Stimulated activated CD4-positive, alpha-beta T cell treated with anti-CD3 and anti-CD28 coated beads, Interleukin-1b, Interleukin-23, amount 100 ng/mL, for 24 hours (primary cell): ENCODE results near the gene HTRA3.
"Not testable (repeated sequence)": the region's sequence is repeated elsewhere in the genome, so short reads cannot be mapped to it uniquely, and the experiment has no call there.

Experiments
- DNase-seq, 4 experiments: peaks; one replicate each; pipeline ENCODE4 v3.0.0-alpha.2; 2020; ENCODE audit warnings: low read depth in 4 of 4, low spot score in 1 of 4

Gene HTRA3

GRCh38 chr4:8338351-8338961 is 68.9 kb downstream of the HTRA3 start:
- DNase-seq, result no peak

- no peak for DNase-seq
Measured at GRCh38 chr4:8340781-8341241, 71.3 kb downstream of the HTRA3 start.

- not testable (repeated sequence) for DNase-seq
Measured at GRCh38 chr4:8341281-8341680, 71.7 kb downstream of the HTRA3 start.

DNA sequence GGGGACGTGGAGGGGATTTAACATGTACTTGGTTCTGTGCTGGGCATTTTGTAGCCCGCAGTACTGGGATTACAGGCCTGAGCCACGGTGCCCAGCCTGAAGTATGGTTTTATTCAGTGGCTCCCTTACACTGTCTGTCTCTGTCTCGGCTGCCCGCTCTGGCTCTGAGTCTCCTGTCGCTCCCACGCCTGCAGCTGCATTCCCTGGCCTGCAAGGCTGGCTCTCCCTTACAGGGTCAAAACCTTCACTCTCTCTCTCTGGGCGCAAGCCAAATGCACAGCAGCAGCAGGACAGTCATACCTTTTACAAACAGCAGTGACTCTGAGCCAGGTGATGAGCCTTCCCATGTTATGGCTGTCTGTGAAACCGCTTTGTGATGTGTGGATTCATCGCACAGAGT is 72.1 kb downstream of the HTRA3 start:
- no peak for DNase-seq

GRCh38 chr4:8342651-8343261 is 73.2 kb downstream of the HTRA3 start:
- DNase-seq, result no peak

GRCh38 chr4:8343262-8343966 is 73.9 kb downstream of the HTRA3 start:
- no peak for DNase-seq

- DNase-seq, result no peak
Measured at GRCh38 chr4:8343967-8344331, 74.4 kb downstream of the HTRA3 start.

- DNase-seq, result no peak
Measured at GRCh38 chr4:8344377-8344776, 74.8 kb downstream of the HTRA3 start.

- no peak for DNase-seq
Measured at GRCh38 chr4:8345053-8345945, 75.7 kb downstream of the HTRA3 start.

DNA sequence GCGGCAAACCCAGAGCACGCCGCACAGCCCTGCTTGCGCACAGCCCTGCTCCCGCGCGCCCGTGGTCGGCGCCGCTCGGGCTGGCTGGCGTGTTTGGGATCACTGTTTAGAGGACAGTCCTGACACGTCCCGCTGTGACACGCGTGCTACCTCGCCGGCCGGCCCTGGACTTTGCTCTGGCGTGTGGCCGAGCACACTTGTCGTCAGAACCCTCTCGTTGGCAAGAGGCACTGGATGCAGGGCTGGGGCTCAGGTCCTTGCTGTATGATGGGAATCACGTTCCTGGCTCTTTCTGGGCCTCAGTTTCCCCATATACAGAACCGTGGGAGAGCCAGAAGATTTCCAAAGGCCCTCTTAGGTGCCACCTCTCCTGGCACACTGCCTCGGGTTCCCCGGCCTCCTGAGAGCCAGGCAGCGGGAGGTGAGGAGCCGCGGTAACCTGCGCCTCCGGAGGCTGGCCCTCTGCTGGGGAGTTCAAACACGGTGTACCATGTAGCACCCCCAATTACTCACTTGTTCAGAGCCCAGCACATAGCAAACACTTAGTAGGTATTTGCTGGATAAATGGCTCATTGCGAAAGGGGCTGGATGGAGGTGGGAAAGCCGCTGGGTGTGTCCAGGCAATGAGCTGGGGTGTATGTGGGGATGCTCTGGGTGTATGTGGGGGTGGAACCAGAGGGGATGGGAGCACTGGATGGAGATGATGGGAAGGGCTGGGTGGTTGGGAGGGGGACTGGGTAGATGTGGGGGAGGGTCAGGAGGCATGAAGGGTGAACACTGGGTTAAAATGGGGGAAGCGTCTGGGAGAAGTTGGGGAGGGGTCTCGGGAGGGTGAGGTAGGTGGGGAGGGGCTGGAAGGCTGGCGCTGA is 76.6 kb downstream of the HTRA3 start:
- no peak for DNase-seq

GRCh38 chr4:8346838-8347605 is 77.5 kb downstream of the HTRA3 start:
- no peak for DNase-seq

DNA sequence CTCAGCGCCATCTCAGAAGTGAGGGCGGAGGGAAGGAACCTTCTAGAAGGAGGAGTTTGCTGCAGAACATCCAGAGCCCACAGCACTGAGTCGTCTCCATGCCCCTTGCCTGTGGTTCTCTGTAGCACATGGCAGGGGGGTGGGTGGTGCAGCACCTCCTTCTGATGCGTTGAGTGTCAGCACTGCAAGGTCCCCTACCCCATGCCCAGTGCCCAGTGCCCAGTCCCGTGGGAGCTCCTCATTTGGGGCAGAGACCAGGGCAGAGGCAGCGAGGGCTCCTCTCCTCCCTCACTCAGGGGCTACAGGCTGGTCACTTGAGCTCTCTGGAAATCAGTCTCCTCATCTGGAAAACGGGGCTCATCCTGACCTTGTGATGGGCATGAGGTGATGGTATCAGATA is 78.1 kb downstream of the HTRA3 start:
- DNase-seq, result no peak

GRCh38 chr4:8348071-8348470 is 78.5 kb downstream of the HTRA3 start:
- no peak for DNase-seq

GRCh38 chr4:8349236-8349635 is 79.7 kb downstream of the HTRA3 start:
- not testable (repeated sequence) for DNase-seq

DNA sequence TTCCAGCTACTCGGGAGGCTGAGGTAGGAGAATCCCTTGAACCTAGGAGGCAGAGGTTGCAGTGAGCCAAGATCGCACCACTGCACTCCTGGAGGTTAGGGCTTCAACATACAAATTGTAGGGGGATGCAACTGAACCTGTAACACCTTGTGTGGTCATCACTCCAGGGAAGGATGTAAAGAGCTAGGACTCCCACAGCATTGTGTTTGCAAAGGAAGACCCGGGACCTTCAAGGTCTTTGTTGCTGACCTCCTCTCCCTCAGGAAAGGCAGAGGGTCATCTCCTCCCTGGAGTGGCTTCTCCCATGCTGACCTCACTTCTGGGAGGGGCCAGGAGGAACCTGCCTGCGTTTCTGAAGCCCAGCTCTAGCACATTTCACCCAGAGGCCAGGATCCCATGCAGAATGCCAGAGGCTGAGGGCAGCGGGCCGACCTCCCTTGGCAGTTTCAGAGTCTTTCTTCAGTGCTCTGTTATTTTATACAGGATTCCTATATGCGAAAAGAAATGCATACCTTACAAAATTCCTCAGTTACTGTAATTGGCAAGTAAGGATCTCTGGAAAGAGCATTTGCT is 80.2 kb downstream of the HTRA3 start:
- DNase-seq, result no peak

- no peak for DNase-seq
Measured at GRCh38 chr4:8350352-8350751, 80.8 kb downstream of the HTRA3 start.

GRCh38 chr4:8350841-8351461 is 81.4 kb downstream of the HTRA3 start:
- no peak for DNase-seq

DNA sequence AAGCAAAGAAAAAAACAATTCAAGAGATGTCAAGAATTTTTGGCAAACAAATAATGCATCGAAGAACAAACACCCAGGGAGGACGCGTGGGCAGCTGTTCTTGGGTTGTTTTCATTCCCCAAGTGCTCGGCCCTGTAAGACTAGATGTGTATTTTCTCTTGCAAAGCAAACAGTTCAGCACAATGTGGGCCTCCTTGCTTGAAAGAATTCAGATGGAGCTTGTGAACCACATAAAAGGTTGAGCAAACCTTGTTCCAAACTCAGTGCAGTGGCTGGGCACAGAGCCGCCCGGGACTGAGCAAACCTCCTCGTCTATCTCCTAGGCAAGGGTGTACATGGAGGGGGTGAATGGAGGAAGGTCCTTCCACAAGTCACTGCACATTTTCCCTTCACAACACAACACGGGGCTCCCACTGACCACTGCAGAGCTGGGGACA is 82.4 kb downstream of the HTRA3 start:
- DNase-seq, result no peak
